Measurements from ENCODE around the gene TESK2. TPM values are rescaled to one million over a fixed set of nuclear protein-coding genes. Genes with fewer than 3 reads are reported as not detected.

The TESK2 gene
- total and polyA plus RNA-seq, 7 donors, result 4.3 to 9.2 (median 7.1) TPM

GRCh38 chr1:45303520-45304310 is 187.2 kb downstream of the TESK2 start:
- DNase-seq, result peak; percentile 99
- Histone ChIP-seq H3K27ac (peak overlapping the region; percentile 91 to 96 (median 92)), H3K36me3 (no peaks in the 10 kb centered on the region), H3K27me3 (no peaks in the 10 kb centered on the region), H3K4me1 (peaks cover 0 to 17% (median 11%) of the 10 kb centered on the region in 4 donors), H3K4me3 (peak overlapping the region; percentile 52 to 88 (median 72)), H3K9me3 (no peaks in the 10 kb centered on the region)
- intact Hi-C loops (cut with DNase I), result loop anchor here (1.0 to 5.0 kb wide), 6 partner anchors 37 to 571 kb away; partner anchors contain the start of genes MUTYH, PTCH2, RNU5D-1 and TESK2
- WGBS, 2 donors, result 1% methylated on average over 68 of the region's 68 CpGs
- peak; percentile 54 to 79 (median 73) for TF ChIP-seq POLR2AphosphoS5 (IDR thresholded peaks at IDR 0.05)
- TF ChIP-seq CTCF (IDR thresholded peaks at IDR 0.05), result peak; percentile 46 to 87 (median 70)
- no peak for TF ChIP-seq EP300 (IDR thresholded peaks at IDR 0.05)
- TF ChIP-seq POLR2A (IDR thresholded peaks at IDR 0.05), result peak in 1 of 2 donors; percentile 58

- Histone ChIP-seq H3K36me3 (no peaks in the 10 kb centered on the region), H3K27ac (peak overlapping the region; percentile 87 to 96 (median 92)), H3K27me3 (no peaks in the 10 kb centered on the region), H3K4me3 (peak overlapping the region; percentile 50 to 88 (median 72)), H3K4me1 (peaks cover 0 to 17% (median 11%) of the 10 kb centered on the region in 4 donors), H3K9me3 (no peaks in the 10 kb centered on the region)
- WGBS, 2 donors, result 86 to 92% methylated on average over 16 of the region's 16 CpGs
- DNase-seq, result no peak
- TF ChIP-seq POLR2AphosphoS5 (IDR thresholded peaks at IDR 0.05) (no peak), POLR2A (IDR thresholded peaks at IDR 0.05) (no peak), CTCF (IDR thresholded peaks at IDR 0.05) (no peak), EP300 (IDR thresholded peaks at IDR 0.05) (no peak)
- intact Hi-C loops (cut with DNase I), result loop anchor here (1.0 to 5.0 kb wide), 5 partner anchors 95 to 570 kb away; partner anchors contain the start of genes PTCH2, RNU5D-1, TESK2 and ZSWIM5
These were observed 188.3 kb downstream of the TESK2 start for GRCh38 chr1:45302505-45303150.

- WGBS, 2 donors, result 77 to 82% methylated on average over 2 of the region's 2 CpGs
- no peaks in the 10 kb centered on the region for H3K27me3 ChIP-seq
- no peak for TF ChIP-seq POLR2AphosphoS5 (IDR thresholded peaks at IDR 0.05)
- no peak for TF ChIP-seq CTCF (IDR thresholded peaks at IDR 0.05)
- no peak for TF ChIP-seq POLR2A (IDR thresholded peaks at IDR 0.05)
- TF ChIP-seq EP300 (IDR thresholded peaks at IDR 0.05), result no peak
- intact Hi-C loops (cut with DNase I), result loop anchor here (5.0 kb wide), 4 partner anchors 93 to 568 kb away; partner anchors contain the start of genes PTCH2, RNU5D-1, TESK2 and ZSWIM5
- H3K4me3 ChIP-seq, result no peak overlapping the region
- no peaks in the 10 kb centered on the region for H3K9me3 ChIP-seq
- peaks cover 0 to 17% (median 11%) of the 10 kb centered on the region in 4 donors for H3K4me1 ChIP-seq
- no peak for DNase-seq
- H3K27ac ChIP-seq, result no peak overlapping the region
- H3K36me3 ChIP-seq, result no peaks in the 10 kb centered on the region
These were observed 190.3 kb downstream of the TESK2 start for GRCh38 chr1:45300669-45300997.

GRCh38 chr1:45299981-45300668 is 190.8 kb downstream of the TESK2 start:
- H3K36me3 ChIP-seq, result no peaks in the 10 kb centered on the region
- H3K27me3 ChIP-seq, result no peaks in the 10 kb centered on the region
- no peak for TF ChIP-seq POLR2AphosphoS5 (IDR thresholded peaks at IDR 0.05)
- TF ChIP-seq CTCF (IDR thresholded peaks at IDR 0.05), result peak; percentile 49 to 72 (median 66)
- 15 to 17% methylated on average over 4 of the region's 4 CpGs for WGBS, 2 donors
- intact Hi-C loops (cut with DNase I), result loop anchor here (5.0 to 10.0 kb wide), 5 partner anchors 93 to 585 kb away; partner anchors contain the start of genes PTCH2, RNU5D-1, TESK2 and ZSWIM5
- peaks cover 0 to 17% (median 11%) of the 10 kb centered on the region in 4 donors for H3K4me1 ChIP-seq
- H3K9me3 ChIP-seq, result no peaks in the 10 kb centered on the region
- peak; percentile 73 for DNase-seq
- no peak overlapping the region for H3K4me3 ChIP-seq
- H3K27ac ChIP-seq, result no peak overlapping the region

All from sigmoid colon (tissue), 7 donors.